ENCODE data around the gene ALG12.

The ALG12 gene

GRCh38 chr22:49903322-49904039, 14.8 kb downstream of the ALG12 start:
- H3K4me1 Mint-ChIP-seq, result no peaks in the 10 kb centered on the region
- H3K27me3 Mint-ChIP-seq, result no peaks in the 10 kb centered on the region
- peaks cover 14% of the 10 kb centered on the region for H3K36me3 Mint-ChIP-seq
- H3K27ac Mint-ChIP-seq, result no peak overlapping the region
- no peaks in the 10 kb centered on the region for H3K9me3 Mint-ChIP-seq
- H3K4me3 Mint-ChIP-seq, result no peak overlapping the region

GRCh38 chr22:49901457-49901856, 16.8 kb downstream of the ALG12 start:
- Mint-ChIP-seq H3K36me3 (peaks cover 8% of the 10 kb centered on the region), H3K9me3 (no peaks in the 10 kb centered on the region), H3K27me3 (no peaks in the 10 kb centered on the region), H3K27ac (no peak overlapping the region), H3K4me3 (no peak overlapping the region), H3K4me1 (peaks cover 3% of the 10 kb centered on the region)

GRCh38 chr22:49900441-49901230, 17.6 kb downstream of the ALG12 start:
- no peaks in the 10 kb centered on the region for H3K9me3 Mint-ChIP-seq
- no peak overlapping the region for H3K4me3 Mint-ChIP-seq
- peaks cover 3% of the 10 kb centered on the region for H3K4me1 Mint-ChIP-seq
- H3K36me3 Mint-ChIP-seq, result peaks cover 8% of the 10 kb centered on the region
- no peaks in the 10 kb centered on the region for H3K27me3 Mint-ChIP-seq
- no peak overlapping the region for H3K27ac Mint-ChIP-seq

GRCh38 chr22:49899530-49899929, 18.7 kb downstream of the ALG12 start:
- peaks cover under 1% of the 10 kb centered on the region for H3K9me3 Mint-ChIP-seq
- H3K27me3 Mint-ChIP-seq, result no peaks in the 10 kb centered on the region
- H3K27ac Mint-ChIP-seq, result no peak overlapping the region
- peaks cover 11% of the 10 kb centered on the region for H3K36me3 Mint-ChIP-seq
- H3K4me1 Mint-ChIP-seq, result peaks cover 3% of the 10 kb centered on the region
- no peak overlapping the region for H3K4me3 Mint-ChIP-seq

- Mint-ChIP-seq H3K9me3 (peaks cover 8% of the 10 kb centered on the region), H3K4me1 (peaks cover 3% of the 10 kb centered on the region), H3K4me3 (no peak overlapping the region), H3K27ac (peak overlapping the region; percentile 52), H3K36me3 (peaks cover 20% of the 10 kb centered on the region), H3K27me3 (no peaks in the 10 kb centered on the region)
Measured at GRCh38 chr22:49897015-49897684, 21.1 kb downstream of the ALG12 start.

- H3K4me3 Mint-ChIP-seq, result no peak overlapping the region
- no peaks in the 10 kb centered on the region for H3K27me3 Mint-ChIP-seq
- H3K36me3 Mint-ChIP-seq, result peaks cover 18% of the 10 kb centered on the region
- peaks cover 8% of the 10 kb centered on the region for H3K9me3 Mint-ChIP-seq
- no peak overlapping the region for H3K27ac Mint-ChIP-seq
- peaks cover 3% of the 10 kb centered on the region for H3K4me1 Mint-ChIP-seq
Measured at GRCh38 chr22:49896201-49896600, 22.0 kb downstream of the ALG12 start.

- H3K4me3 Mint-ChIP-seq, result no peak overlapping the region
- no peaks in the 10 kb centered on the region for H3K27me3 Mint-ChIP-seq
- H3K4me1 Mint-ChIP-seq, result peaks cover 3% of the 10 kb centered on the region
- peaks cover 8% of the 10 kb centered on the region for H3K9me3 Mint-ChIP-seq
- H3K36me3 Mint-ChIP-seq, result peaks cover 21% of the 10 kb centered on the region
- H3K27ac Mint-ChIP-seq, result peak overlapping the region; percentile 80
Measured at GRCh38 chr22:49894322-49895054, 23.8 kb downstream of the ALG12 start.

- Mint-ChIP-seq H3K27ac (peak overlapping the region; percentile 53), H3K4me3 (no peak overlapping the region), H3K9me3 (peaks cover 8% of the 10 kb centered on the region), H3K4me1 (peaks cover 3% of the 10 kb centered on the region), H3K27me3 (no peaks in the 10 kb centered on the region), H3K36me3 (peaks cover 21% of the 10 kb centered on the region)
Measured at GRCh38 chr22:49893025-49893424, 25.2 kb downstream of the ALG12 start.

GRCh38 chr22:49892226-49892899, 25.9 kb downstream of the ALG12 start:
- Mint-ChIP-seq H3K36me3 (peaks cover 24% of the 10 kb centered on the region), H3K4me3 (no peak overlapping the region), H3K27me3 (no peaks in the 10 kb centered on the region), H3K4me1 (peaks cover 3% of the 10 kb centered on the region), H3K9me3 (peaks cover 8% of the 10 kb centered on the region), H3K27ac (no peak overlapping the region)

GRCh38 chr22:49889071-49889470, 29.2 kb downstream of the ALG12 start:
- Mint-ChIP-seq H3K4me3 (no peak overlapping the region), H3K27ac (no peak overlapping the region), H3K9me3 (peaks cover 3% of the 10 kb centered on the region), H3K36me3 (peaks cover 28% of the 10 kb centered on the region), H3K4me1 (no peaks in the 10 kb centered on the region), H3K27me3 (no peaks in the 10 kb centered on the region)

GRCh38 chr22:49887702-49888101, 30.5 kb downstream of the ALG12 start:
- H3K9me3 Mint-ChIP-seq, result no peaks in the 10 kb centered on the region
- H3K27me3 Mint-ChIP-seq, result no peaks in the 10 kb centered on the region
- H3K36me3 Mint-ChIP-seq, result peaks cover 27% of the 10 kb centered on the region
- H3K27ac Mint-ChIP-seq, result no peak overlapping the region
- peaks cover 8% of the 10 kb centered on the region for H3K4me1 Mint-ChIP-seq
- H3K4me3 Mint-ChIP-seq, result no peak overlapping the region

- Mint-ChIP-seq H3K4me1 (peaks cover 10% of the 10 kb centered on the region), H3K4me3 (no peak overlapping the region), H3K9me3 (no peaks in the 10 kb centered on the region), H3K27ac (no peak overlapping the region), H3K36me3 (peaks cover 26% of the 10 kb centered on the region), H3K27me3 (no peaks in the 10 kb centered on the region)
Measured at GRCh38 chr22:49887064-49887451, 31.2 kb downstream of the ALG12 start.

GRCh38 chr22:49886346-49887063, 31.7 kb downstream of the ALG12 start:
- H3K4me3 Mint-ChIP-seq, result no peak overlapping the region
- H3K9me3 Mint-ChIP-seq, result no peaks in the 10 kb centered on the region
- H3K4me1 Mint-ChIP-seq, result peaks cover 16% of the 10 kb centered on the region
- no peak overlapping the region for H3K27ac Mint-ChIP-seq
- H3K36me3 Mint-ChIP-seq, result peaks cover 26% of the 10 kb centered on the region
- no peaks in the 10 kb centered on the region for H3K27me3 Mint-ChIP-seq

- H3K27ac Mint-ChIP-seq, result no peak overlapping the region
- peaks cover 22% of the 10 kb centered on the region for H3K36me3 Mint-ChIP-seq
- H3K4me3 Mint-ChIP-seq, result no peak overlapping the region
Measured at GRCh38 chr22:49885881-49886280, 32.4 kb downstream of the ALG12 start.

More at GRCh38 chr22:49885881-49886280, 32.4 kb downstream of the ALG12 start:
- Mint-ChIP-seq H3K9me3 (no peaks in the 10 kb centered on the region), H3K4me1 (peaks cover 17% of the 10 kb centered on the region), H3K27me3 (no peaks in the 10 kb centered on the region)
